NT2/D1 (cell line): Measurements from ENCODE around the gene NOTO.

ENCODE experiments used
- DNase-seq: peaks from one replicate; pipeline ENCODE4 v3.0.0-alpha.2; 2011; ENCODE audit warnings: low read depth, low spot score
- H3K27me3 ChIP-seq: 2 replicates; pipeline ENCODE4 v1.6.0; 2011; ENCODE audit warnings: mild to moderate bottlenecking; ENCODE audit not compliant: insufficient read length, insufficient read depth
- H3K36me3 ChIP-seq: 2 replicates; pipeline ENCODE4 v1.6.1; 2011; ENCODE audit warnings: mild to moderate bottlenecking, low read length, mixed read lengths; ENCODE audit not compliant: insufficient read depth, insufficient read length
- H3K4me1 ChIP-seq: 2 replicates; pipeline ENCODE4 v1.5.1; 2011; ENCODE audit not compliant: insufficient read depth, insufficient read length
- H3K4me3 ChIP-seq: 2 replicates; pipeline ENCODE4 v1.5.1; 2011; ENCODE audit warnings: low read depth; ENCODE audit not compliant: insufficient read length
- H3K9ac ChIP-seq: 2 replicates; pipeline ENCODE4 v1.6.0; 2011; ENCODE audit warnings: low read depth; ENCODE audit not compliant: insufficient read length
- H3K9me3 ChIP-seq: 2 replicates; pipeline ENCODE4 v1.5.1; 2011; ENCODE audit warnings: mild to moderate bottlenecking, low read length; ENCODE audit not compliant: insufficient read depth
- SUZ12 ChIP-seq: IDR thresholded peaks from 2 replicates; pipeline ENCODE4 v1.6.1; 2011; ENCODE audit not compliant: insufficient read length, insufficient read depth; ENCODE audit errors: extremely low read depth
- YY1 ChIP-seq: IDR thresholded peaks from 2 replicates; pipeline ENCODE4 v1.6.1; 2011; ENCODE audit not compliant: insufficient read length, insufficient read depth
- ZNF274 ChIP-seq: IDR thresholded peaks from 2 replicates; pipeline ENCODE4 v1.6.1; 2011; ENCODE audit warnings: mild to moderate bottlenecking, low read depth, low read length

The NOTO gene

GRCh38 chr2:73217160-73217559, 14.8 kb downstream of the NOTO start:
- Histone ChIP-seq H3K9me3 (no peaks in the 10 kb centered on the region), H3K36me3 (peaks cover 33% of the 10 kb centered on the region), H3K9ac (no peak overlapping the region)

GRCh38 chr2:73217826-73218225, 15.5 kb downstream of the NOTO start:
- H3K4me3 ChIP-seq = no peak overlapping the region
- peaks cover 39% of the 10 kb centered on the region for H3K36me3 ChIP-seq
- no peak for TF ChIP-seq YY1
- no peak for TF ChIP-seq SUZ12
- no peak for TF ChIP-seq ZNF274
- no peak overlapping the region for H3K9ac ChIP-seq
- DNase-seq = no peak
- no peaks in the 10 kb centered on the region for H3K9me3 ChIP-seq
- H3K4me1 ChIP-seq = peaks cover 3% of the 10 kb centered on the region
- no peaks in the 10 kb centered on the region for H3K27me3 ChIP-seq

More at GRCh38 chr2:73217160-73217559, 14.8 kb downstream of the NOTO start:
- no peak for TF ChIP-seq SUZ12
- no peak for TF ChIP-seq YY1
- no peak for TF ChIP-seq ZNF274
- Histone ChIP-seq H3K4me3 (no peak overlapping the region), H3K4me1 (peaks cover 3% of the 10 kb centered on the region), H3K27me3 (no peaks in the 10 kb centered on the region)
- no peak for DNase-seq

DNA sequence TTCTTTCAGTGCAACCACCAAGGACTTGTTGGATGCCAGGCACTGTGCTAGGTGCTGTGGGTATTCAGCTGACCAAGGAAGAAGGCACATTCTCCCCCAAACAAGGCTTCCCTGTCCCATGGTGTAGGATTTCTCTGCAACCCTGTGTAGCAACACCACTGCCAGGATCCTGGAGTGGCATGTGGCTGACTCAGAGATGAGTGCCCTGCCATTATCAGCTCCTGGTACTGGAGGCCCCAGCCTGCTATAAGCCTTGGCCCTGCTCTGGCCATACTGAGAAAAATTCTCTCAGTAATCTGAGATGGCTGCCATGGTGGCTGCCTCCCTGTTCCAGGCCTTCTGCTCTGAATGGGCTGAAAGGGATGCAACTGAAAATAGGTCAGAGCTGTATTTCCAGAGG, 15.9 kb downstream of the NOTO start:
- no peak overlapping the region for H3K4me3 ChIP-seq
- H3K9ac ChIP-seq = no peak overlapping the region
- no peak for DNase-seq
- no peaks in the 10 kb centered on the region for H3K27me3 ChIP-seq
- peaks cover under 1% of the 10 kb centered on the region for H3K4me1 ChIP-seq
- peaks cover 44% of the 10 kb centered on the region for H3K36me3 ChIP-seq
- TF ChIP-seq YY1 (no peak), SUZ12 (no peak), ZNF274 (no peak)
- no peaks in the 10 kb centered on the region for H3K9me3 ChIP-seq

DNA sequence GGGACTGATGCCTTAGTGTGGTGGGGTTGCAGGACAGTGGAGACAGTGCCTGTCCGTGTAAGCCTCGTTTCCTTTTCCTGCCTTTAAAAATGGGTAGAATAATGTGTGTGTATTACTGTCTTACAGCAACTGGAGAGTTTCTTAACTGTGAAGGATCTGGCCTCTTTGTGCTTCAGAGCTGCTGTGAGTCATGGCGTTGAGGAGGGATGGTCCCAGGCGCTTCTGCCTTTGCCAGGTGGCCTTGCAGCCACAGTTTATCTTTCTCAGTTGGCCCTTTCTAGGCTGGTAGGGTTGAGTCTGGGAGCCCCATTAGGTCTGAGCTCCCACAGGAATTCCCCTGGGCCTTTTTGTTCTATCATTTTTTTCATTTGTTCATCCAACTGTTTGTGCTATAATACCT, 21.4 kb downstream of the NOTO start:
- DNase-seq = no peak
- H3K36me3 ChIP-seq = peaks cover 92% of the 10 kb centered on the region
- H3K27me3 ChIP-seq = no peaks in the 10 kb centered on the region
- H3K4me3 ChIP-seq = no peak overlapping the region
- TF ChIP-seq ZNF274 (no peak), SUZ12 (no peak), YY1 (no peak)
- H3K9me3 ChIP-seq = no peaks in the 10 kb centered on the region
- no peaks in the 10 kb centered on the region for H3K4me1 ChIP-seq
- no peak overlapping the region for H3K9ac ChIP-seq

DNA sequence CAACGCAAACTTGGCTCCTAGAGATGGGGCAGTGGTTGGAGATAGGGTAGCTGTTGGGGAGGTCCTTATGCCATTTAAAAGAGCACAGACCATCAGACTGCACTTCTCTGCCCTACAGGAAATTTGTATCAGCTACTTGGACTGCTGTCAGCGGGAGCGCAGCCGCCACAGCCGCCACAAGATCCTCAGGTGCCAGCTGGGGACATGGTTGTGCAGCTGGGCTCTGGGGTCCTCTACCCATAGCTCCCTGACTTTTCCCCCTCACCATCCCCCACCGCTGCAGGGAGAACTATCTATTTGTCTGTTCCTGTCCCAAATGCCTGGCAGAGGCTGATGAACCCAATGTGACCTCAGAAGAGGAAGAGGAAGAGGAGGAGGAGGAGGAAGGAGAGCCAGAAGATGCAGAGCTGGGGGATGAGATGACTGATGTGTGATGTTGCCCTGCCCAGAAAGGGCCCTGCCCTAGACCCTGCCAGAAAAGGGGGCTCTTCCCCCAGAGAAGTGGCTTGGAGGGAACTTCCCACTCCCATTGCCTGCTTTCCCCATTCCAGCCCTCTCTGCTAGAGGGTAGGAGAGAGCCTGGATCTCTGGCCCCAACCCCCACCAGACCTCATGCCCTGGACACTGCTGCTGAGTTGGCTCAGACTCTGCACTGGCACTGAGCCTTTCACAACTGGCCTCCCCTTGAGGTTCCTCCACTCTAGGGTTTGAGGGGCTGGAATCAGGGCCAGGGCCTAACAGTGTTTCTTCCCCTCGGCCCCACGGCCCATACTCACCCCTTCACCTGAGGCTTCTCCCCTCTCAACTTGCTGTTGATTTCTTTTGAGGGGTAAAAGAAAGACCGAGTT, 23.4 kb downstream of the NOTO start:
- H3K4me3 ChIP-seq = no peak overlapping the region
- H3K9me3 ChIP-seq = no peaks in the 10 kb centered on the region
- no peak for DNase-seq
- H3K9ac ChIP-seq = no peak overlapping the region
- no peak for TF ChIP-seq SUZ12
- no peak for TF ChIP-seq YY1
- no peak for TF ChIP-seq ZNF274
- peaks cover 76% of the 10 kb centered on the region for H3K36me3 ChIP-seq
- no peaks in the 10 kb centered on the region for H3K27me3 ChIP-seq
- no peaks in the 10 kb centered on the region for H3K4me1 ChIP-seq

GRCh38 chr2:73227086-73227485, 24.7 kb downstream of the NOTO start:
- Histone ChIP-seq H3K9me3 (no peaks in the 10 kb centered on the region), H3K4me3 (no peak overlapping the region), H3K36me3 (peaks cover 63% of the 10 kb centered on the region), H3K4me1 (no peaks in the 10 kb centered on the region), H3K9ac (no peak overlapping the region), H3K27me3 (no peaks in the 10 kb centered on the region)
- no peak for DNase-seq
- TF ChIP-seq ZNF274 (no peak), YY1 (no peak), SUZ12 (no peak)

GRCh38 chr2:73228631-73229030, 26.3 kb downstream of the NOTO start:
- no peaks in the 10 kb centered on the region for H3K4me1 ChIP-seq
- no peak for TF ChIP-seq YY1
- no peak for TF ChIP-seq SUZ12
- no peak for TF ChIP-seq ZNF274
- no peaks in the 10 kb centered on the region for H3K27me3 ChIP-seq
- H3K36me3 ChIP-seq = peaks cover 47% of the 10 kb centered on the region
- no peaks in the 10 kb centered on the region for H3K9me3 ChIP-seq
- no peak for DNase-seq
- no peak overlapping the region for H3K9ac ChIP-seq
- no peak overlapping the region for H3K4me3 ChIP-seq
